Measurements from ENCODE around the gene CYP4F22. TPM values are rescaled to one million over a fixed set of nuclear protein-coding genes. Genes with fewer than 3 reads are reported as not detected.

CYP4F22 gene
- total and polyA plus RNA-seq, 9 of the 15 experiments (the other 6 are each of a cell fraction or from before 2014, with no cell fraction given), result not detected

DNA sequence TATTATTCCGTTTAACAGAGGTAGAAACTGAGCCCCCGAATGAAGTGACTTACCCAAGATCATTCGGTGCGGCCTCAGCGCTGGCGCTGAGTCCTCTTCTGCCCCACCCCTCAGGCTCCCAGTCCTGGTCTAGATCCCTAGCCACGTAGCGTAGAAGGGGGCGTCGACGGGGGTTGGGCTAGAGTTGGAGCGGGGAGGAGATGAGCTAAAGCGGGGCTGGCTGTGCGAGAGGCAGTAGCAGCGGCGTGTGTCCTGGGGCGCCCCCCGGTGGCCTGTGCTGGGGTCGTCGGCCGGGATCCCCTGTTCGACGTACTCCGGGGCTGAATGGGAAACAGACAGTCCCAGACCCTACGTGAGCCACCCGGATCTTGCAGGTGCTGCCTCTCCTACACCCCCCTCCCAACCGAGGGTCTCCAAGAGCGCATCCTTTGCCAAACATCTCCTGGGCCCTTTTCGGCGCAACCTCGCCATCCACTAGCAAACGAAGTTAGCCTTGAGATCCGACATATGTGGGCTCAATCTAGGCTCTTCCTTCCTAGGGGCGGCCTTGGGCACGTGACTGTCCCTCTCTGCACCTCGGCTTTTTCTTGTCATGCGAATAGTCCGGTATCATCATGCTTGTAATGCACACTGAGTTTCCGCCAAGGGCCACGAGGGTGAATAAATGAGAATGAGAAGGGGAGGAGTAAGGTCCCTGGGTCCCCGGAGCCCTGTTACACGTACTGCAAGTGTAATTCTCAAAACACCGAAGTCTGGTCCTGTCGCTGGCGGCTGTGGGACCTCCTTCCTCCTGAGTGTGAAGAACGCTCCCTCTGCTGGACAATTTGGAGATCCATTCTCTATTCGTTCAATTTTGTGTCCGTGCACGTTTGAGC lies 47.7 kb downstream of the CYP4F22 start (continued):
- TF ChIP-seq TEAD1 (CRISPR knock-in tag; IDR thresholded peaks at IDR 0.05) (peak in 1 of 2 experiments; percentile 45; a peak in 1 of 4 replicates), NONO (IDR thresholded peaks at IDR 0.05; ENCODE audit: low read depth in 2 of 2, low read length in 1 of 2) (0 out of 4 replicates have a peak, but pooled peaks of 1 of the 2 experiments have one; percentile 45), MAFG (tag; conservative IDR thresholded peaks at IDR 0.05) (no peak), GATAD2B (IDR thresholded peaks at IDR 0.05; ENCODE audit: borderline replicate concordance) (no peak), ZNF561 (CRISPR knock-in tag; conservative IDR thresholded peaks at IDR 0.05) (no peak), ZNF79 (CRISPR knock-in tag; IDR thresholded peaks at IDR 0.05; ENCODE audit: low read depth) (no peak), MXI1 (IDR thresholded peaks at IDR 0.05; ENCODE audit: low read depth, low read length) (no peak), ESRRB (CRISPR knock-in tag; IDR thresholded peaks at IDR 0.05; ENCODE audit: borderline replicate concordance) (no peak), ZNF717 (CRISPR knock-in tag; IDR thresholded peaks at IDR 0.05) (no peak)
- TF ChIP-seq, protein P1, sequence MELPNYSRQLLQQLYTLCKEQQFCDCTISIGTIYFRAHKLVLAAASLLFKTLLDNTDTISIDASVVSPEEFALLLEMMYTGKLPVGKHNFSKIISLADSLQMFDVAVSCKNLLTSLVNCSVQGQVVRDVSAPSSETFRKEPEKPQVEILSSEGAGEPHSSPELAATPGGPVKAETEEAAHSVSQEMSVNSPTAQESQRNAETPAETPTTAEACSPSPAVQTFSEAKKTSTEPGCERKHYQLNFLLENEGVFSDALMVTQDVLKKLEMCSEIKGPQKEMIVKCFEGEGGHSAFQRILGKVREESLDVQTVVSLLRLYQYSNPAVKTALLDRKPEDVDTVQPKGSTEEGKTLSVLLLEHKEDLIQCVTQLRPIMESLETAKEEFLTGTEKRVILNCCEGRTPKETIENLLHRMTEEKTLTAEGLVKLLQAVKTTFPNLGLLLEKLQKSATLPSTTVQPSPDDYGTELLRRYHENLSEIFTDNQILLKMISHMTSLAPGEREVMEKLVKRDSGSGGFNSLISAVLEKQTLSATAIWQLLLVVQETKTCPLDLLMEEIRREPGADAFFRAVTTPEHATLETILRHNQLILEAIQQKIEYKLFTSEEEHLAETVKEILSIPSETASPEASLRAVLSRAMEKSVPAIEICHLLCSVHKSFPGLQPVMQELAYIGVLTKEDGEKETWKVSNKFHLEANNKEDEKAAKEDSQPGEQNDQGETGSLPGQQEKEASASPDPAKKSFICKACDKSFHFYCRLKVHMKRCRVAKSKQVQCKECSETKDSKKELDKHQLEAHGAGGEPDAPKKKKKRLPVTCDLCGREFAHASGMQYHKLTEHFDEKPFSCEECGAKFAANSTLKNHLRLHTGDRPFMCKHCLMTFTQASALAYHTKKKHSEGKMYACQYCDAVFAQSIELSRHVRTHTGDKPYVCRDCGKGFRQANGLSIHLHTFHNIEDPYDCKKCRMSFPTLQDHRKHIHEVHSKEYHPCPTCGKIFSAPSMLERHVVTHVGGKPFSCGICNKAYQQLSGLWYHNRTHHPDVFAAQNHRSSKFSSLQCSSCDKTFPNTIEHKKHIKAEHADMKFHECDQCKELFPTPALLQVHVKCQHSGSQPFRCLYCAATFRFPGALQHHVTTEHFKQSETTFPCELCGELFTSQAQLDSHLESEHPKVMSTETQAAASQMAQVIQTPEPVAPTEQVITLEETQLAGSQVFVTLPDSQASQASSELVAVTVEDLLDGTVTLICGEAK (IDR thresholded peaks at IDR 0.05), result no peak
- TF ChIP-seq, protein P1 (CRISPR knock-in tag; IDR thresholded peaks at IDR 0.05), result no peak
- TF ChIP-seq, protein P2, sequence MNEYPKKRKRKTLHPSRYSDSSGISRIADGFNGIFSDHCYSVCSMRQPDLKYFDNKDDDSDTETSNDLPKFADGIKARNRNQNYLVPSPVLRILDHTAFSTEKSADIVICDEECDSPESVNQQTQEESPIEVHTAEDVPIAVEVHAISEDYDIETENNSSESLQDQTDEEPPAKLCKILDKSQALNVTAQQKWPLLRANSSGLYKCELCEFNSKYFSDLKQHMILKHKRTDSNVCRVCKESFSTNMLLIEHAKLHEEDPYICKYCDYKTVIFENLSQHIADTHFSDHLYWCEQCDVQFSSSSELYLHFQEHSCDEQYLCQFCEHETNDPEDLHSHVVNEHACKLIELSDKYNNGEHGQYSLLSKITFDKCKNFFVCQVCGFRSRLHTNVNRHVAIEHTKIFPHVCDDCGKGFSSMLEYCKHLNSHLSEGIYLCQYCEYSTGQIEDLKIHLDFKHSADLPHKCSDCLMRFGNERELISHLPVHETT (CRISPR knock-in tag; conservative IDR thresholded peaks at IDR 0.05 in 1 of 2, IDR thresholded peaks at IDR 0.05 in 1 of 2), result no peak
- TF ChIP-seq, protein P3, sequence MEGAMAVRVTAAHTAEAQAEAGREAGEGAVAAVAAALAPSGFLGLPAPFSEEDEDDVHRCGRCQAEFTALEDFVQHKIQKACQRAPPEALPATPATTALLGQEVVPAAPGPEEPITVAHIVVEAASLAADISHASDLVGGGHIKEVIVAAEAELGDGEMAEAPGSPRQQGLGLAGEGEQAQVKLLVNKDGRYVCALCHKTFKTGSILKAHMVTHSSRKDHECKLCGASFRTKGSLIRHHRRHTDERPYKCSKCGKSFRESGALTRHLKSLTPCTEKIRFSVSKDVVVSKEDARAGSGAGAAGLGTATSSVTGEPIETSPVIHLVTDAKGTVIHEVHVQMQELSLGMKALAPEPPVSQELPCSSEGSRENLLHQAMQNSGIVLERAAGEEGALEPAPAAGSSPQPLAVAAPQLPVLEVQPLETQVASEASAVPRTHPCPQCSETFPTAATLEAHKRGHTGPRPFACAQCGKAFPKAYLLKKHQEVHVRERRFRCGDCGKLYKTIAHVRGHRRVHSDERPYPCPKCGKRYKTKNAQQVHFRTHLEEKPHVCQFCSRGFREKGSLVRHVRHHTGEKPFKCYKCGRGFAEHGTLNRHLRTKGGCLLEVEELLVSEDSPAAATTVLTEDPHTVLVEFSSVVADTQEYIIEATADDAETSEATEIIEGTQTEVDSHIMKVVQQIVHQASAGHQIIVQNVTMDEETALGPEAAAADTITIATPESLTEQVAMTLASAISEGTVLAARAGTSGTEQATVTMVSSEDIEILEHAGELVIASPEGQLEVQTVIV (CRISPR knock-in tag; IDR thresholded peaks at IDR 0.05; ENCODE audit: borderline replicate concordance), result no peak

Measured in K562 (cell line).